ENCODE data around the gene BUB1.
"Not testable (repeated sequence)": the region's sequence is repeated elsewhere in the genome, so short reads cannot be mapped to it uniquely, and the experiment has no call there.

The BUB1 gene

DNA sequence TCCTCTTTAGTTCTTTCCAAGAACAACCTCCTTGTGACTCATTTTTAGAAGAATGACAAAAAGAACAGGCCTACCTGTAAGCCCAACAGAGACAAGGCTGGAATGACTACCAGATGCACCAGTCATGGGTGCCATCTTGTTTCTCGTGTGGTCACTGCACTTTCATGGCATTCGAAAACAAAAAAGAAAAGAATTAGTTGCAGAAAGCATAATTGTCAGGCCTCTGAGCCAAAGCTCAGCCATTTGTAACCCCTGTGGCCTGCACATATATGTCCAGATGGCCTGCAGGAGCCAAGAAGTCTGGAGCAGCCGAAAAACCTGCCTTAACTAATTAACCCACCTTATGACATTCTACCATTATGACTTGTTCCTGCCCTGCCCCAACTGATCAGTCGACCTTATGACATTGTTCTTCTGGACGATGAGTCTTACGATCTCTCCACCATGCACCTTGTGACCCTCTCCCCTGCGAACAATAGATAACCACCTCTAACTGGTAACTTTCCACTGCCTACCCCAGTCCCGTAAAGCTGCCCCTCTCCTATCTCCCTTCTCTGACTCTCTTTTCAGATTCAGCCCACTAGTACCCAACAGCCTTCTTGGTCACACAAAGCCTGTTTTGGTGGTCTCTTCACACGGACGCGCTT, 13.9 kb upstream of the BUB1 start:
- in situ Hi-C loops (cut with MboI; ENCODE audit: low sequenced_read_pairs): no loop called here

DNA sequence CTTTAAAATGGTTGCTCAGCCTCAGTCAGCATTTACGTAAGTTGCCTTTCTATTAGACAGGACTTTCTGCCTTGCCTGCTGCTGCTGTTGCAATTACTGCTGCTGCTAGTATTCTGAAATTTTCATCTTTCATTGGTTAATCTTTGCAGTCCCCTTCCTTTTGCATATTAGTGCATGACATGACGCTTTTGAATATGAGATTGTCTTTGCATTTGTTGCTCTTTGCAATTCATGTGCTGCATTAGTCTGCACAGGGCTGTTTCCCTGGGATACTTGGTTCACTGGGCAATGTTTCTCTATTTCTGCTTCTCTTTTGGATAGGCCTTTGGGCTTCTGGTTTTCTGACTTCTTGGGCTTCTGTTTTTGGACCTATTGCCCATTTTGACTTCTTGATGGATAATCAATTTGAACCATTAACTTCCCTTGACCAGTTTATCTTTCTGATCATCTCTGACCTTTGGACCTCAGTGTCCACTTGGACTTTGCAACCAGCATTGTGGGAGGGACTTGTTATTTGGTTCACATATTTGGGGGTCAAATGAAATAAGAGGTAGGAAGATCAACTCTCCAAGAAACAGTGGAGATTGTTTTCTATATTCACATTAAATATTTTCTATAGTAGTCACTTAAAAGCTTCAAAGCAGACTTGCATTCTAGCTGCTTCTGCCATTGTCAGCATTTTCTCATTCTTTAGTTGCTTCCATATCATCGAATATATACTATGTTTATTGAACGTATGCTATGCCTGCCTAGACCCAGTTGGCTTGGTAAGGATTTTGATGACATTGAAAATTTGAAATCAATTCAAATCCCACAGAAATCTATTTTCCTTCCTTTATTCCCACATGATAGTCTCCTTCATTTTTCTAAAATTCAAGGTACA, 12.5 kb upstream of the BUB1 start:
- in situ Hi-C loops (cut with MboI; ENCODE audit: low sequenced_read_pairs): no loop called here

DNA sequence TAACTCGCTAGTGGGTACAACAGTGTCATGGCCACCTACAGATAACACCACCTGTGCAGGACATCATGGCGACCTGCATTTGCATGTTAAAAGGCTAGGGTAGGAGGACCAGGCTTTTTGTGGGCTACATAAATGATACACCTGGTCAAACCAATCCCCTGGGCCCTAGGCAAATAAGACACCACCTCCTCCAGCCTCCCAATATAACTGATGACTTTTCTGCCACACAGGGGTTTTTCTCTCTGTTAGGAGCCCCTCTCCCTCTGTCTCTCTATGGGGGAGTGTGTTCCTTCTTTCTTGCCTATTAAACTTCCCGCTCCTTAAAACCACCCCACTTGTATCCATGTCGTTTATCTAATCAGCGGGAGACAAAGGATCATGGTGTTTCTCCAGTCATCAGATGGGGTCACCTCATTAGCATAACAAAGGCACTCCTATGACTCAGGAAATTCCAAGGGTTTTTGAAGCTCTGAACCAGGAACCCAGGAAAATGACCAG, 10.8 kb upstream of the BUB1 start:
- in situ Hi-C loops (cut with MboI; ENCODE audit: low sequenced_read_pairs): no loop called here

DNA sequence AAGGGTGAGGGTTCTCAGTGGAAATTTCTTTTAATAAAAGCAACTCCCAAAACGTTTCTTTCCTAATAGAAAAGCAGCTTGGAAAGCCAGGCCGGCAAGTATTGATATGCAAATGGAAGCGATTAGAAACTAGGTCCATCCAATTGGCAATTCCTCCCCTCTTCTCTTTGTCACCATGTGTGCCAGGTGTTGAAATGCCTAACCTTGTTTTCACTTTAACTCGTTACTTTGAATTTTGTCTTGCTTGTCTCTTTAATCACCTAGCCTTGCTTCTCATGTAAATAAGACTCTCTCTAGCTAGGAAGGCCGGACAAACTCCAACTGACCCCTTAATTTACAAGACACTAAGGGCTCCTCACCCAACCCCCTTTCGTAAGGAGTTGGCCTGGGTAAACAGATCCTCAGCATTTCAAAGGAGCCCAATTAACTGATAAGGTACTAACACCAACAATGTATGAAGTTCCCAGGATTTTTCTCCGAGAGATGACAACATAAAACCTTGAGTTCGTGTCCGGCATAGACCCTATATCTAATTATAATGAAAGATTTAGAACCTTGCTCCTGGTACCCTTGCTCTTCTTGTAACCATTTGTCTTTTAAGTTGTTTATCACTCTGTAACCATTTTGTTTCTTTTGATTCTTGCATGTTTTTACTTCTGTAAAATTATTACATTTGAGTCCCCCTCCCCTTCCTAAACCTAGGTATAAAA, 10.1 kb upstream of the BUB1 start:
- in situ Hi-C loops (cut with MboI; ENCODE audit: low sequenced_read_pairs): not testable (repeated sequence)

DNA sequence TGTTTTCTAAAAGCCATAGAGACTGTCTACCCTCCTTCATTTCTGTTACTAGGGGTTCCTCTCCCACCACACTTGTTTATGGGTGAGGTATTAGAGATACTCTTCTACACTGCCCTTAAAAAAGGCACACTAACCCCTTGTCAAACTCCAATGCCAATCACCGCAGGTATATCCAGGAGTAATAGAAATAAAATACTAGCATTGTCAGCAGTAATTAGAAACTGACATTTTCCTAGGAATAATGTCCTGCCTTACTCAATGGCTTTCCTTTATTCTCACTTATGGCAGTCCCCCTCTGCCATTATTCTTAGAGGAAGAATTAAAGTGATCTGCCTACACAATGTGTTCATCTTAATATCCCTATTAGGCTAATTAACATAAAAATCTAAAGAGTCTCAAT, 5.0 kb upstream of the BUB1 start:
- in situ Hi-C loops (cut with MboI; ENCODE audit: low sequenced_read_pairs): no loop called here

DNA sequence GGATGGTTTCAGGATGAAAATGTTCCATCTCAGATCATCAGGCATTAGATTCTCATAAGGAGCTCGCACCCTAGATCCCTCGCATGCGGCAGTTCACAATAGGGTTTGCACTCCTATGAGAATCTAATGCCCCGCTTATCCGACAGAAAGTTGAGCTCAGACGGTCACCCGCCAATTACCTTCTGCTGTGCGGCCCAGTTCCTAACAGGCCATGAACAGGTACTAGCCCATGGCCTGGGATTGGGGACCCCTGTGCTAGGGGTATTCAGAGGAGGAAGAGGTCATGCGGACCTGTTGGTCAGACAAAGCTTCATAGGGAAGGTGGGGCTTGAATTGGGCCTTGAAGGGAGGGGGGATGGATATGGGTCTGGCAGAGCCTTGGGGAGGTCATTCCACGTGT, 4.4 kb upstream of the BUB1 start:
- in situ Hi-C loops (cut with MboI; ENCODE audit: low sequenced_read_pairs): no loop called here

DNA sequence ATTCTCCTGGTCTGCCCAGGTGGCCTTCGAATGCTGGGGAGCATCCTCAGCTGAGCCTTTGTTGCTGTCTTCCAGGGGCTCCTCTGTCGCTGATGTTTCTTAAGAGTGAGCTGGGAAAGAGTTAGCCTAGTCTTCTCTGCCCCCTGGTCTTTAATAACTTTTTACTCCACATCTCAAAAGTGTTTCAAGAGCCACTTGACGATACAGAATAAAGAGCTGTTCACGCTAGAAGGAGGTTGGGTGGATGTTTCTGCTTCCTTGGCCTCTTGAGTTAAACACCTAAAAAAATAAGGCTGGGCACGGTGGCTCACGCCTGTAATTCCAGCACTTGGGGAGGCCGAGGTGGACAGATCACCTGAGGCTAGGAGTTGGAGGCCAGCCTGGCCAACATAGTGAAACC, 2.8 kb upstream of the BUB1 start:
- in situ Hi-C loops (cut with MboI; ENCODE audit: low sequenced_read_pairs): no loop called here

DNA sequence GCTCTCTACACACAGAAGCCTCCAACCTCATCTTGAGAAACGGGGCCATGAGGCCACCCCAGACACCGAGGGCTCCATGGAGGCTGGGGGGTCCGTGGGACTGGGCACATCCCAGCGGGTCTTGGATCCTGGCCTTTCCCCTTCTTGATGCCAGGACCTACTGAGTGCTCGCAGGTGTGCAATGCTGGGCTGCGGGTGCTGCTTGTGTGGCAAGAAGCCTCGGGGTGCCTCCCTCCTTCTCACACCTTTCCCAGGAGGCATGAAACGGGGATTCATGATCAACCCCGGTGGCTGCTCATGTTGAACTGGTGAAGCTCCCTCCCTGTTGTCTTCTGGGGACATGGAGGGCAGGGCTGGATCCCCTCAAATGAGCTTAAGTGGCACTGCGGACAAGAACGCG, 2.0 kb upstream of the BUB1 start:
- in situ Hi-C loops (cut with MboI; ENCODE audit: low sequenced_read_pairs): no loop called here

DNA sequence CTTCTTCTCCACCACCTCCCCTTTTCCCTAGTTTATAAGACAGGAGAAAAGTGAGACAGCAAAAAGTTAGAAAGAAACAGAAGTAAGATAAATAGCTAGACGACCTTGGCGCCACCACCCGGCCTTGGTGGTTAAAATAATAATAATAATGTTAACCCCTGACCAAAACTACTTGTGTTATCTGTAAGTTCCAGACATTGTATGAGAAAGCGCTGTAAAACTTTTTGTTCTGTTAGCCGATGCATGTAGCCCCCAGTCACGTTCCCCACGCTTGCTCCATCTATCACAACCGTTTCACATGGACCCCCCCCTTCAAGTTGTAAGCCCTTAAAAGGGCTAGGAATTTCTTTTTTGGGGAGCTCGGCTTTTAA, 1.5 kb upstream of the BUB1 start:
- in situ Hi-C loops (cut with MboI; ENCODE audit: low sequenced_read_pairs): no loop called here

DNA sequence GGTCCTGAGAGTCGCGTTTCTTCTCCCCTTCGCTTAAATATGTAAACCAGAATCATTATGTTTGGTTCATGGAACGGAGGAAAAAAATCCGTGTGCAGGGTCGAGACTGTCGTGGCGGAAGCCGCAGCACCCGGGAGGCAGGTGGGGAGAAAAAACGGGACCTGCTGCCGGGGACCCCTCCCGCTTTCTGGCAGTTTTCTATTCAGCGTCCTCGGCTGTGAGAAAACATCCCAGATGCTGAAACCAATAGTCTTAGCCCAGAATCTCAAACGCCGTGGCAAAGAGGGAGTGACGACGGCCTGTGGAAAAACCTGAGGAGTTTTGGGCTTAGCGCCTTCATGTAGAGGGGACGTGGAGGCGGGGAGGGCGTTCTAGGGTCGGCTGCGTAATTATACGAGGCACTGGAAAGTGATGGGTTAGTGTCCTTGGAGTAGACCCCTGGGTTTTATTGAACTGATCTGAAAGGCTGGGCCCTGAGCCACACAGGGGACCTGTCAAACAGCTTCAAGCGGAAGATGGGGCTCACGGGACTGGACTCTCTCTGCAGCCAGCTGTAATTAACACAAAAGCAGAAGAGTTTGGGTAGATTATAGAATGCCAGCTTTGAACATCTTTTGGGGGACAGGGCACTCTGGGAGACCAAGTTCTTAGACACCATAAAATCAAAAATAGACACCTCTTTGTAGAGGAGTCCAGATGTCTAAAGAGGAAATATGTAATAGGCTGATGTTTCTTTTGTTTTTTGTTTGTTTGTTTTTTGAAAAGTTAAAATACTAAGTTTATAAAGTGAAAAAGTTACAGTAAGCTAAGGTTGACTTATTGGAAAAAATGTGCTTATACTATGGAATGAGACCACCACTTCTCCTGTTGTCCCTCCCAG, 834 bp upstream of the BUB1 start:
- in situ Hi-C loops (cut with MboI; ENCODE audit: low sequenced_read_pairs): no loop called here

DNA sequence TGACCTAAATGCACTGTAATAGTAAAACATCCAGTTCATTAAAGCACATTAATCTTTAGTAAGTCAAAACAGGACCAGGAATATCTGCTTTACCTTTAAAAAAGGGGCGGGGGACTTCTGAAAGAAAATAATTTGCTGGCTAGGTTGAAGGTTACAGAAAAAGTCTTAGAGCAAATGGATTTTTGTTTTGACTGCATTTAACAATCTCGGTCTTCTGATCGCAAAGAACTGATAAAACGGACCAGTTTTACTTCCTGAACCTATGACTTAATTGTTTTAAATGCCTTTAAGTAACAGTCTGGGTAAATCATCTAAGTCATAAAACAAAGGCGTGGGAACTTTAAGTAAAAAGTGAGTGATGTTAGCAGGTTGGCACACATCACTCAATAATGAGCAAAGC, 783 bp downstream of the BUB1 start:
- in situ Hi-C loops (cut with MboI; ENCODE audit: low sequenced_read_pairs): no loop called here

DNA sequence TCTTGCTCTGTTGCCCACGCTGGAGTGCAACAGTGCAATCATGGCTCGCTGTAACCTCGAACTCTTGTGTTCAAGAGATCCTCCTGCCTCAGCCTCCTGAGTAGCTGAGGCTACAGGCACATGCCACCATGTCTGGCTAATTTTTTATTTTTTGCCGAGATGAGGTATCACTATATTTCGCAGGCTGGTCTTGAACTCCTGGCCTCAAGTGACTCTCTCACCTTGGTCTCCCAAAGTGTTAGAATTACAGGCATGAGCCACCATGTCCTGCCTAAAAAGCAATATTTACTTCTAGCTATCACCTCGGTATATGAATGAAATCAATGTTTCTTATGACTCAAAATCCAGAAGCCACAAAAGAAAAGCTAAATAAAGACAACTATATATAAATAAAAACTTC, 2.2 kb downstream of the BUB1 start:
- in situ Hi-C loops (cut with MboI; ENCODE audit: low sequenced_read_pairs): no loop called here

DNA sequence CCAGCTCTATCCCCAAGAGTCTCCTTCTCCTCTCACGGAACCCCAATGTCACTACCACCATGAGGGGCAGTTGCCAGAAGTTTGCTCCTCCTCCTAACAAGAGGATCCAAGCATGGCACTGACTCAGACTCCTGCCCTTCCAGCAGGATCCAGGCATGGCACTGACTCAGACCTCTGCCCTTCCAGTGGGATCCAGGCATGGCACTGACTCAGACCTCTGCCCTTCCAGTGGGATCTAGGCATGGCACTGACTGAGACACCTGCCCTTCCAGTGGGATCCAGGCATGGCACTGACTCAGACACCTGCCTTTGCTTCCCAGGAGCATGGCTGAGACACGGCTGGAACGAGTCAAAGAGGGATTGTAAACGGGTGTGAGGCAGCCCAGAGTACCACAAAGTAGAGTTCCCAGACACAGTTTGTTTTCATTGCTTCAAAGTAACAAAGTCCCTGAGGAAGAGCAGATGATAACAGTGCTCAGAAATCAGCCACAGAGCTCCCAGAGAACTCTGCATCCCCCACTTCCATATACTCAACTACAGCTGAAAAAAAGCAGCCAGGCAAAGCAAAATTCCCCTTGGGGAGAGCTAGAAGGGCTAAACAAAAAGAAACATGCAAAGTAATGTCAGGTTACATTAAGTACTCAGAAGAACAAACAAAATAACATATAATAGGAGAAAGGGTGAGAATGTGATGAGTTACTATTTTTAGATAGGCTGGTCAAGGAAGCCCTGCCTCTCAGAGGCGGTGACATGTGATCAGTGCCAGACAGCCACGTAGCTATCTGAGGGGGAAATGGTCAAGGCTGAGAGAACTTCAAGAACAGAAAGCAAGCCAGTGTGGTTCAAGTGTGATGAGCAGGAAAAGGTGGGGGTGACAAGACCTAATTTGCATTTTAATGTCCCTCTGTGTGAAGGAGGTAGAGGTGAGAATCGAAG, 3.0 kb downstream of the BUB1 start:
- in situ Hi-C loops (cut with MboI; ENCODE audit: low sequenced_read_pairs): no loop called here

DNA sequence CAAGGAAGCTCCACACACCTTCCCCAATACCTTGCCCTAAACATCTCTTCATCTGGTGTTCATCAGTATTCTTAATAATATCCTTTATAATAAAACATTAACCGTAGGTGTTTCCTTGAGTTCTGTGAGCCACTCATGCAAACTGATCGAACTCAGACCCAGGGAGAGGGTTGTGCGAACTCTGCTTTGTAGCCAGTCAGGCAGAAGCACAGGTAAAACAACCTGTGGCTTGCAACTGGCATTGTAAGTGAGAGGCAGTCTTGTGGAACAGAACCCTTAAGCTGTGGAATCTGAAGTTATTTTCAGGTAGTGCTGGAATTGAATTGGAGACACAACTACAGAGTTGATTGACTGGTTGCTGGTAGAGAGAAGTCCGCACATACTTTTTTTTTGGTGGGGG, 4.7 kb downstream of the BUB1 start:
- in situ Hi-C loops (cut with MboI; ENCODE audit: low sequenced_read_pairs): no loop called here

DNA sequence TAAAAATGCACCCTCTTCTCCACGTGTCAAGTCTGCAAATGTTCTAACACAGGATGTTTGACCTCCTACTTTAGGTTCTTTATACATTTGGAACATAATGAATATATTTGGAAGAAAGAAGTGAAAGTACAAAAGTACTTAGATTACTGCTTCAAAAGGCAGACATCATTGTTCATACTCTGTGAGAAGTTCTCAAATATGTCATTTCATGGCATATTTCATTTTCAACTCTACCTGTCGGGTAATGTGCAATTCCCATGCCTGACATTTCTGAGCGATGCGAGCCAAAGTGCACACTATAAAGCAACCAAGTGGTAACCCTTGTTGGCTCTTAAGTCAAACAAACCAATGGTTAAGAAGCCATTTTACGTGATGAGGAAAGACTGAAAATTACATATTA, 7.0 kb downstream of the BUB1 start:
- in situ Hi-C loops (cut with MboI; ENCODE audit: low sequenced_read_pairs): no loop called here

DNA sequence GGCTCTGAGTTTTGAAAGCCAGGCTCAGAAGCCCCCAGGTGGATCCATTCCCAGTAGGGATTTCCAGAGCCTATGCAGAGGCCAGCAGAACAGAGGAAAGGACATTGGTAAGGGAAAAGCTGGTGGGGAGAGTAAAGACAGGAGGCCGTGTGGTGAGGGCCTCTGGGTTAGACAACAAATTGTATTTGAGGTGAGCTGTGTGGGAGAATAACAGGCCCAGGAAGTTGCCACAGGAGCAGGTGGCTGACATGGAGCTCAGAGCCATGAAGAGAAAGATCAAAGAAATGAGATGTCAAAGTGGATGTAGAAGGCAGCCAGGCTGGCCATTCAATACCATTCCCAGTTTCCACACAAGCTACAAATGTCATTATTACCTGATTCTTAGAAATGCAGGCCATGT, 8.8 kb downstream of the BUB1 start:
- in situ Hi-C loops (cut with MboI; ENCODE audit: low sequenced_read_pairs): no loop called here

DNA sequence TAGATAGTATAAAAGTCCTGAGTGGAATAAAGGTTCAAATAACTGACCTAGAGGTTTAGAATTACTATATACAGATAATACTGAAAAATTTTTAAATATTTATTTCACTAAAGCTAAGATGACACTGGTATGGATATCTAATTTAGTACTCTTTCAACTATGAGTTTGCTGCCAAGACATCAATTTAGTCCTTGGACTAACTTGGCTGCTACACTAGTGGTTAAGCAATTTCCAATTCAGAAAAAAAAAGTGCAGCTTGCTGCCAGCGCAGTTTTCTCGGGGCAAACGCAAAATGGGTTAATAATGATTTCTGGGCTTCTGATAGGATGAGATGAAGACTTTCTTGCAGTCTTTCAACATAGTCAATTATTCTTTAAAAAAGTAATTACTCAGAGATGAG, 10.8 kb downstream of the BUB1 start:
- in situ Hi-C loops (cut with MboI; ENCODE audit: low sequenced_read_pairs): no loop called here

DNA sequence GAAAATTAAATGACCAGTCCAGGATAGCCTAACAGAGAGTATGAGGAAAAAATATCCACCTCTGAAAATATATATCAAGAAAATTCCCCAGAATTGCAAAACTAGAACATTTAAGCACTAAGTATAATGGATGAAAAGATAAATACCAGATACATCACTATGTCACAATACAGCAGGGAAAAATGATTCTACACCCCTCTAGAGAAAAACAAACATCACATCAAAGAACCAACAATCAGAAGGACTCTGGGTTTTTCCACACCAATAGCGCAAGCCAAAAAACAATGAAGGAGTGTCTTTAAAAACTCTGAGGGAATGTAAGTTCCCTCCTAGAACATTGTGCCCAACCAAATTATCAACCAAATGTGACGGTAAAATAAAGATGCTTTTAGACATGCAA, 13.7 kb downstream of the BUB1 start:
- in situ Hi-C loops (cut with MboI; ENCODE audit: low sequenced_read_pairs): no loop called here

DNA sequence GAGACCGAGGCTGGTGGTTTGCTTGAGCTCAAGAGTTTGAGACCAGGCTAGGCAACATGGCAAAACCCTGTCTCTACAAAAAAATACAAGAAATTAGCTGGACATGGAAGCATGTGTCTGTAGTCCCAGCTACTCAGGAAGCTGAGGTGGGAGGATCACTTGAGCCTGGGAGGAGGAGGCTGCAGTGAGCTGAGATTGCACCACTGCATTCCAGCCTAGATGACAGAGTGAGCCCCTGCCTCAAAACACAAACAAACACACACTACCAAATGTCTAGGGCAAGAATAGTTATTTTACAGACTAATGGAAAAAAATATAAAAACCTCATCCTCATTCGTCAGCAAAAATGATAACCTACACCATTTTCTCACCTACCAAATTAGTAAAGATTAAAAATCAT, 15.3 kb downstream of the BUB1 start:
- in situ Hi-C loops (cut with MboI; ENCODE audit: low sequenced_read_pairs): no loop called here

DNA sequence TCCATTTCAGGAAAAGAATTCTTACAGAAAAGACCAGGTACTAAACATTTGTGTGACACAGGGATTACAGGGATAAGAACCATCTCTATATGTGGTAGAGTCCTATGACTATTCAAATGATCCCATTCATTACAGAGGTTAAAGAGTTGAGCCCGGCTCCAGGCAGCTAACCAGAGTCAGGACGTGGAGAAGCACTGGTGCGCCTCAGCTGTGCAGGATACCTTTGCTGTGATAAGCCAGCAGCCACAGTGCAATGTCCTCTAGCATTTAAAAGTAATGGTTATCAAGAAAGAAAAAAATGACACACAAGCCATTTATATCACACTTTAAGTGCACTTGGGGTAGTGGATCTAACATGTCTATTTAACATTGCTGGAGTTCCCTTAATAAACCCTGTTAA, 17.3 kb downstream of the BUB1 start:
- in situ Hi-C loops (cut with MboI; ENCODE audit: low sequenced_read_pairs): no loop called here

Data from HL-60/S4 treated with retinoic acid at 250 ng/mL for 4 days and 3 days (cell line).